ENCODE data around the gene FOXQ1.
A peak's percentile ranks its signal among the peaks of the same experiment; 100 is the strongest.

FOXQ1 gene, protein sequence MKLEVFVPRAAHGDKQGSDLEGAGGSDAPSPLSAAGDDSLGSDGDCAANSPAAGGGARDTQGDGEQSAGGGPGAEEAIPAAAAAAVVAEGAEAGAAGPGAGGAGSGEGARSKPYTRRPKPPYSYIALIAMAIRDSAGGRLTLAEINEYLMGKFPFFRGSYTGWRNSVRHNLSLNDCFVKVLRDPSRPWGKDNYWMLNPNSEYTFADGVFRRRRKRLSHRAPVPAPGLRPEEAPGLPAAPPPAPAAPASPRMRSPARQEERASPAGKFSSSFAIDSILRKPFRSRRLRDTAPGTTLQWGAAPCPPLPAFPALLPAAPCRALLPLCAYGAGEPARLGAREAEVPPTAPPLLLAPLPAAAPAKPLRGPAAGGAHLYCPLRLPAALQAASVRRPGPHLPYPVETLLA

DNA sequence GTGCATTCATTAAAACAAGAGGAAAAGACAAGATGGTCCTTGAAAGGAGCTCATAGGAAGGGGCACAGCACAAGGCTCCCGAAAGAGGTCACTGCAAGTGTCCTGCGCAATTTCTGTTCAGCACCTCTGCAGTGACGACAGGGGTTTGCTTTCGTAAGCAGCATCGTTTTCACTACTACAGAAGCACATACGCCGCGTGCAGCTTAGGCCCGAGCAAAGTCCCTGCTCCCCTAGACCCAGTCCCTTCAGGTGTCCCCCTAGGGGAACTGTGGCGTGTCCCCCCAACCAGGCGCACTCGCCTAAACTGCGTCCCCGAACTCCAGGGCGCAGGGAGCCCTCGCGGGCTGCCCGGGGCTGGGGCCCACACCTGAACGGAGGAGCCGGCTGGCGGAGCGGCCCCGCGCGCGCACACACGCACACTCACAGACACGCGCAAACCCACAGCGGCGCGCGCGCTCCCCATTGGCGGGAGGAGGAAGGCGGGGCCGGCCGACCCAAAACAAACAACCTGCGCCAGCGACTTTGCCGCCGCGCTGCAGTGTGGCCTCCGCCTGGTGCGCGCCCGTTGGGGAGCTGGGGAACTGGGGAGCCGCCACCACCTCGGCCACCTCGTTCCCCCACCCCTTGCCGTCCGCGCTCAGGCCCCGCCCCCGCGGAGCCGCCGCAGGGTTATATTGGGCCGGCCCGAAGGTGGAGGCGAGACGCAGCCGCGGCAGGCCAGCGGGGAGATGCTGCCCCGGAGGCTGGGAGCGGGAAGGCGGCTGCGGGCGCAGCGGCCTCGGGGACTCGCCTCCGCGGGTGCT is at the start of gene FOXQ1:
FOXQ1 (plus strand) TSS at position 699 of the 803 bp plus-strand sequence. CDS start 607 bp downstream, outside the sequence.
- TF ChIP-seq CTCF (conservative IDR thresholded peaks at IDR 0.05; ENCODE audit: low read length): no peak
- DNase-seq (ENCODE audit: low read depth): no peak
- peak within 1 kb of the TSS; percentile 54 for H3K4me3 ChIP-seq (ENCODE audit: low read length)

DNA sequence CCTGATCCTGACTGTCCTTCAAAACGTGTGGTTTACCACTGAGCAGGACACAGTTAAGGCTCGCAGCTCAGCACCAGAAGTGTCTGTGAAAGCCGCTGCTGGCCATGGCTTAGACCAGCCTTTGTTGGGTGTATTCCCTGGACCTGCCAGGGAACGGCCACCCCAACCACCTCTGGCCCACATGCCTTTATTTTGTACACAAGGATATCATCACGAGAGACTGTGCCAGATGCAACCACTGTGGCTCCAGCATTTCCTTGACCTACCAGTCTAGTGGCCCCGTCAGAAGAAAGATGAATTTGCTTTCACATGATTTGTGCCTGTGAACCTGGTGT is 49.2 kb upstream of the FOXQ1 start:
- no peak for TF ChIP-seq CTCF (conservative IDR thresholded peaks at IDR 0.05; ENCODE audit: low read length)
- no peak for DNase-seq (ENCODE audit: low read depth)
- H3K4me3 ChIP-seq (ENCODE audit: low read length): no peak overlapping the region

DNA sequence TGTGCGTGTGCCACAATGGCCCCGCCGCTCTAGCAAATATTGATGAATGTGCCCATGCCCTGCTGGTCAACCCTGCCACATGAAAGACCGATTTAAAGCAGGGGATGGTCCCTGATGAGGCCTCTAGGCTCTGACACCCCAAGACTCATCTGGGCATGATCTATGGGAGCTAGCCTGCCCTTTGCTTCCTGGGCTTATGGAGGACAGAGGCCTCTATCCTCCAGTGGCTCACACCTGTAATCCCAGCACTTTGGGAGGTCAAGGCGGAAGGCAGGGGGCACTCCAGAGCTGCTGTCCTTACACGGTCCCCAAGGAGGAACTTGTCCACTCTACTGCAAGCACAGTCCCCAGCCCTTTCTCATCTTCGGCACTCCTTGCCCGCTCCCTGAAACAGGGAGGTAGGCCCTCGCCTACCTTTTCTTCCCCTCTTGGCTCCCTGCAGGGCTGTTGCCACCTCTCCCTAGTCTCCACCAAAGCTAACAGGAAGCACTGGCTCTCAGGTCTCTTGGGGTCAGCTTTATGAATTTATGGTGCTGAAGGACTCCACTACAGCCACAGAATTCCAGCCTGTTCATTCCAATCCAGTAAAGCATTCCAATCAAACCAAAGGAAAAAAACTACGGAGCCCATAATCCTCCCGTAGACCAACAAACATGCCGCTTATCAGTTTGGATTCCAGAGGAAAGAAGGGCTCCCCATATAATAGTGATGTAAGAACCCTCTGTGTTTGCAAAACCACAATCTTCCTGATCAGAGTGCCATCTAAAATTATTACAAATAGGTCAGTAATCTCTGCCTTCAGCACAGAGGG is 48.7 kb upstream of the FOXQ1 start:
- TF ChIP-seq CTCF (conservative IDR thresholded peaks at IDR 0.05; ENCODE audit: low read length): no peak
- DNase-seq (ENCODE audit: low read depth): peak; percentile 61
- H3K4me3 ChIP-seq (ENCODE audit: low read length): no peak overlapping the region

DNA sequence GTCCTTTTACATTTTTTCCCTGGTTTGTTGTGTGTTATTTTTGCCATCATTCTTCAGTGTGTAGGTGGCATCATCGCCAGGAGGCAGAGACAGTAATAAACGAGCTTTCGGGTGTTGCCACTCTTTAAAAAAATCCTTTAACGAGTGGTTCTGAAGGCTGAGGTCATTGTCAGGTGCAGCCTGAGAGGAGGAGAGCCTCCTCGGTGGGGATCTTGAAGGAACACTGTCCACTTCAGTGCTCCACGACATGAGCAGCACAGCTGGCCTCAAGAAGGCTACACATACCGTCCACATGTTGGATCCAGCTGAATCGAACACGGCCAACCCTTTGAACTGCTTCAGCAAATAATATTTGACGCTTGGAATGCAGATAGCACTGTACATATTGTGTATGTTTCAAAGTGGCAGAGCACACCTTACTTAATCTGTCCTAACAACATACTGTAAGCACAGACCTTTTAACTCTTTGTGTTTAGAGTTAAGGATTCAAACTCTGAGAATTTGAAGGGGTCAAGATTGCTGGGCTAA is 48.0 kb upstream of the FOXQ1 start:
- no peak for DNase-seq (ENCODE audit: low read depth)
- no peak overlapping the region for H3K4me3 ChIP-seq (ENCODE audit: low read length)
- no peak for TF ChIP-seq CTCF (conservative IDR thresholded peaks at IDR 0.05; ENCODE audit: low read length)

DNA sequence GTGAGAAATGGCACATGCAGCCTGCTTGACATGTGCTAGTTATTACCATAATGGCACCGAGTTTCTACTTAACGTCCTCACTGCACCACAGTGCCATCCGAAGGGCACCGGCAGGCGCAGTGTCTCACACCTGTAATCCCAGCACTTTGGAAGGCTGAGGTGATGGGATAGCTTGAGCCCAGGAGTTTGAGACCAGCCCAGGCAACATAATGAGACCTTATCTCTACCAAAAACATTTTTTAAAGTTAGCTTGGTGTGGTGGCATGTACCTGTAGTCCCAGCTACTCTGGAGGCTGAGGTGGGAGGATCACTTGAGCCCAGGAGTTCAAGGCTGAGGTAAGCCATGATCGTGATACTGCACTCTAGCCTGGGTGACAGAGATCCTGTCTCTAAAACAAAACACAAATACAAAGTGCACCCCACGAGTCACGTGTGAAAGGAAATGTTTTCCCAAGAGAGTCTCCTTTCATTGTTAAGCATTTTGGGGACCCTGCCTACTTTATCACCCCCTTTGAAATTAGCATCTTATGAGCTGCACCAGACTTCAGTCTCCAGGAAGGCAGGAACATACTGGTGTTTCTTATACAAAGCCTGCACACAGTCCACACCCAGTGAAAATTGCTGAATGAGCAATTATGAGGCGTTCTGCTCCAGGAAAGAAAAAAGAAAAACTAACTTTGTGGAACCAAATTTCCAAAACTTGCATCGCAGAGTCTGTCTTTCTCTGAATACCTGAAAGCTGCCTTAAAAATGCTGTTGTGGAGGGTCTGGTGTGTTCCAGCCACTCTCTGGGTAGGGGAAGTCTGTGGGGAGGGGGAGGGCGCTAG is 47.1 kb upstream of the FOXQ1 start:
- H3K4me3 ChIP-seq (ENCODE audit: low read length): no peak overlapping the region
- no peak for TF ChIP-seq CTCF (conservative IDR thresholded peaks at IDR 0.05; ENCODE audit: low read length)
- DNase-seq (ENCODE audit: low read depth): no peak

GRCh38 chr6:1266686-1267056 is 45.2 kb upstream of the FOXQ1 start:
- no peak for DNase-seq (ENCODE audit: low read depth)
- no peak for TF ChIP-seq CTCF (conservative IDR thresholded peaks at IDR 0.05; ENCODE audit: low read length)
- no peak overlapping the region for H3K4me3 ChIP-seq (ENCODE audit: low read length)

All from AG10803 (cell line).